DOHH2 (cell line): ENCODE data around the gene IFI27L1.

ENCODE experiments used
- H3F3A ChIP-seq: fragments of 200-600 bp; sonication (generic), shearing (Covaris generic); 2 replicates; pipeline ENCODE4 v1.6.0; 2016; ENCODE audit warnings: antibody characterized with exemption, mild to moderate bottlenecking; ENCODE audit not compliant: control insufficient read depth, insufficient read depth
- H3K27ac ChIP-seq: fragments of 200-600 bp; sonication (generic); 2 replicates; pipeline ENCODE4 v1.5.1; 2014; ENCODE audit warnings: low read depth, mild to moderate bottlenecking, low read length, moderate library complexity
- H3K27me3 ChIP-seq: fragments of 200-600 bp; sonication (generic); 2 replicates; pipeline ENCODE4 v1.6.1; 2014; ENCODE audit warnings: mild to moderate bottlenecking, low read length, mixed read lengths; ENCODE audit not compliant: control insufficient read depth
- H3K36me3 ChIP-seq: fragments of 200-600 bp; sonication (generic); 2 replicates; pipeline ENCODE4 v1.6.1; 2014; ENCODE audit warnings: mild to moderate bottlenecking, low read length, moderate library complexity, mixed read lengths; ENCODE audit not compliant: control insufficient read depth
- H3K4me1 ChIP-seq: fragments of 200-600 bp; sonication (generic); 2 replicates; pipeline ENCODE4 v1.6.1; 2014; ENCODE audit warnings: mild to moderate bottlenecking, low read length, mixed read lengths; ENCODE audit not compliant: control insufficient read depth
- H3K4me2 ChIP-seq: fragments of 200-600 bp; sonication (generic); 2 replicates; pipeline ENCODE4 v1.6.0; 2014; ENCODE audit warnings: mild to moderate bottlenecking, low read length, moderate library complexity
- H3K4me3 ChIP-seq: fragments of 200-600 bp; sonication (generic); 2 replicates; pipeline ENCODE4 v1.5.1; 2014; ENCODE audit warnings: mild to moderate bottlenecking, low read length, mixed read lengths
- H3K79me2 ChIP-seq: fragments of 200-600 bp; sonication (generic); 2 replicates; pipeline ENCODE4 v1.6.1; 2014; ENCODE audit warnings: mild to moderate bottlenecking, low read length, mixed read lengths; ENCODE audit not compliant: control insufficient read depth
- H3K9me2 ChIP-seq: fragments of 200-600 bp; sonication (generic); replicated peaks from 2 replicates; pipeline ENCODE4 v1.6.1; 2014; ENCODE audit warnings: mild to moderate bottlenecking, low read length, mixed read lengths; ENCODE audit not compliant: control insufficient read depth
- H3K9me3 ChIP-seq: fragments of 200-600 bp; sonication (generic); 2 replicates; pipeline ENCODE4 v1.6.1; 2014; ENCODE audit warnings: antibody characterized with exemption, low read length, mixed read lengths; ENCODE audit not compliant: control insufficient read depth, insufficient read depth
- H4K20me1 ChIP-seq: fragments of 200-600 bp; sonication (generic); 2 replicates; pipeline ENCODE4 v1.6.0; 2014; ENCODE audit warnings: low read depth, mild to moderate bottlenecking, antibody characterized with exemption, low read length, moderate library complexity; ENCODE audit not compliant: control insufficient read depth, insufficient read depth
- CTCF ChIP-seq: fragments of 200-600 bp; sonication (generic); IDR thresholded peaks from one replicate; pipeline ENCODE4 v1.5.1; 2014; ENCODE audit warnings: antibody characterized with exemption, mild to moderate bottlenecking, low read depth, low read length; ENCODE audit not compliant: poor library complexity, severe bottlenecking
- EZH2phosphoT487 ChIP-seq: fragments of 200-600 bp; sonication (generic); IDR thresholded peaks from 2 replicates; pipeline ENCODE4 v1.6.1; 2017; ENCODE audit warnings: borderline replicate concordance, mild to moderate bottlenecking, antibody characterized with exemption, low read length, moderate library complexity, mixed read lengths

IFI27L1 gene

GRCh38 chr14:94102768-94103482 lies 21.8 kb downstream of the IFI27L1 start:
- Histone ChIP-seq H3K4me1 (no peaks in the 10 kb centered on the region), H3K27me3 (no peaks in the 10 kb centered on the region), H3K36me3 (no peaks in the 10 kb centered on the region), H3K4me3 (no peak overlapping the region), H3K9me3 (no peaks in the 10 kb centered on the region), H3K27ac (no peak overlapping the region), H3K79me2 (no peaks in the 10 kb centered on the region), H3K9me2 (no peaks in the 10 kb centered on the region), H3K4me2 (no peak overlapping the region), H3F3A (no peaks in the 10 kb centered on the region), H4K20me1 (no peaks in the 10 kb centered on the region)
- TF ChIP-seq CTCF = no peak
- no peak for TF ChIP-seq EZH2phosphoT487

- Histone ChIP-seq H3K4me1 (no peaks in the 10 kb centered on the region), H3K4me3 (no peak overlapping the region), H4K20me1 (no peaks in the 10 kb centered on the region), H3K9me2 (no peaks in the 10 kb centered on the region), H3F3A (no peaks in the 10 kb centered on the region), H3K4me2 (no peak overlapping the region), H3K27me3 (no peaks in the 10 kb centered on the region), H3K79me2 (no peaks in the 10 kb centered on the region), H3K36me3 (no peaks in the 10 kb centered on the region), H3K9me3 (no peaks in the 10 kb centered on the region), H3K27ac (no peak overlapping the region)
- TF ChIP-seq CTCF (no peak), EZH2phosphoT487 (no peak)
Observed at GRCh38 chr14:94103554-94104150, 22.5 kb downstream of the IFI27L1 start.

- H3F3A ChIP-seq = no peaks in the 10 kb centered on the region
- H3K9me3 ChIP-seq = no peaks in the 10 kb centered on the region
- H3K4me3 ChIP-seq = no peak overlapping the region
- H3K4me2 ChIP-seq = no peak overlapping the region
- H3K27me3 ChIP-seq = no peaks in the 10 kb centered on the region
- no peak for TF ChIP-seq EZH2phosphoT487
- no peak for TF ChIP-seq CTCF
- no peaks in the 10 kb centered on the region for H3K36me3 ChIP-seq
- no peaks in the 10 kb centered on the region for H3K4me1 ChIP-seq
- H3K27ac ChIP-seq = no peak overlapping the region
- H3K9me2 ChIP-seq = no peaks in the 10 kb centered on the region
- no peaks in the 10 kb centered on the region for H3K79me2 ChIP-seq
- no peaks in the 10 kb centered on the region for H4K20me1 ChIP-seq
Observed at GRCh38 chr14:94104731-94105130, 23.6 kb downstream of the IFI27L1 start.
